Right lobe of liver (tissue), 6 donors: ENCODE measurements around the gene ZMYND10. TPM values are rescaled to one million over a fixed set of nuclear protein-coding genes. Genes with fewer than 3 reads are reported as not detected.

Experiments used
- ATAC-seq, 4 donors: fragments of 200-7000 bp; cut with Tn5 transposase; one replicate each; pipeline ENCODE4 v1.9.1; 2020; ENCODE audit warnings: mild to moderate bottlenecking in 4 of 4, moderate library complexity in 4 of 4
- DNase-seq, 3 donors: peaks; one replicate each; pipeline ENCODE4 v3.0.0-alpha.2; 2020
- H3K27ac ChIP-seq, 3 donors: fragments of 200-600 bp; one replicate each; pipeline ENCODE4 v1.8.0; 2022
- H3K27me3 ChIP-seq, 2 donors: fragments of 200-600 bp; one replicate each; pipeline ENCODE4 v1.8.0; 2022
- H3K36me3 ChIP-seq, 4 donors: fragments of 200-600 bp; sonication (generic) in 1 of 4; one replicate each; pipeline versions ENCODE4 v1.5.1 to v1.8.0; 2017 to 2022; ENCODE audit warnings: control low read depth in 1 of 4
- H3K4me1 ChIP-seq, 4 donors: fragments of 200-600 bp; sonication (generic) in 1 of 4; one replicate each; pipeline versions ENCODE4 v1.5.1 to v1.8.0; 2017 to 2022; ENCODE audit warnings: control low read depth in 1 of 4
- H3K4me3 ChIP-seq, 3 donors: fragments of 200-600 bp; one replicate each; pipeline ENCODE4 v1.8.0; 2022
- H3K9me3 ChIP-seq, 4 donors: fragments of 200-600 bp; sonication (generic) in 1 of 4; one replicate each; pipeline versions ENCODE4 v1.5.1 to v1.8.0; 2017 to 2022; ENCODE audit warnings: control low read depth in 1 of 4
- POLR2A ChIP-seq: fragments of 450-650 bp; IDR thresholded peaks from one replicate; pipeline ENCODE4 v1.6.1; 2017; ENCODE audit warnings: antibody characterized with exemption, mild to moderate bottlenecking
- WGBS: methylation state at CpG from one replicate; pipeline ENCODE4 v1.1.6; 2018; ENCODE audit warnings: low coverage, low lambda C conversion rate; ENCODE audit not compliant: insufficient coverage; ENCODE audit errors: missing lambda C conversion rate; 5-methylcytosine and 5-hydroxymethylcytosine counted together
- intact Hi-C, 2 donors: fragments of 100-400 bp; cut with DNase I; formaldehyde crosslinking; loops; one replicate each; pipeline versions ENCODE4 v1.11.2 to v1.14.1; 2022
- total RNA-seq, 6 experiments: library from RNA; depleted of rRNA in 2 of 6; stranded (reverse); fragments of >200 nt in 2 of 6; fragmentation: NEBNext Ultra II Directional in 3 of 6; extraction: Animal tissue kit (Norgen Biotek cat#: 25700) in 3 of 6; gene quantifications; one replicate each; pipeline versions ENCODE4 v1.1.0 to v1.2.4, GENCODE V29; 2016 to 2023
- TF ChIP-seq, protein P1 (sequence below), 4 donors: fragments of 200-600 bp in 3 of 4; fragments of 450-650 bp in 1 of 4; IDR thresholded peaks; one replicate each; pipeline versions ENCODE4 v1.5.1 to v1.8.0; 2016 to 2022; ENCODE audit warnings: antibody characterized with exemption in 4 of 4, mild to moderate bottlenecking in 2 of 4
- donor health status: DM: no; HTN: yes; CAD: no.
- donor health status: DM: no; HTN: no; CAD: no.
- donor health status: DM: no; HTN: no; CAD: no.
- donor health status: DM: no; HTN: yes; CAD: no.
- donor health status: DM: no; HTN: yes; CAD: no.

ZMYND10 gene
- total RNA-seq, 6 experiments from 2014 or later = 0.25 to 0.70 (median 0.46) TPM

DNA sequence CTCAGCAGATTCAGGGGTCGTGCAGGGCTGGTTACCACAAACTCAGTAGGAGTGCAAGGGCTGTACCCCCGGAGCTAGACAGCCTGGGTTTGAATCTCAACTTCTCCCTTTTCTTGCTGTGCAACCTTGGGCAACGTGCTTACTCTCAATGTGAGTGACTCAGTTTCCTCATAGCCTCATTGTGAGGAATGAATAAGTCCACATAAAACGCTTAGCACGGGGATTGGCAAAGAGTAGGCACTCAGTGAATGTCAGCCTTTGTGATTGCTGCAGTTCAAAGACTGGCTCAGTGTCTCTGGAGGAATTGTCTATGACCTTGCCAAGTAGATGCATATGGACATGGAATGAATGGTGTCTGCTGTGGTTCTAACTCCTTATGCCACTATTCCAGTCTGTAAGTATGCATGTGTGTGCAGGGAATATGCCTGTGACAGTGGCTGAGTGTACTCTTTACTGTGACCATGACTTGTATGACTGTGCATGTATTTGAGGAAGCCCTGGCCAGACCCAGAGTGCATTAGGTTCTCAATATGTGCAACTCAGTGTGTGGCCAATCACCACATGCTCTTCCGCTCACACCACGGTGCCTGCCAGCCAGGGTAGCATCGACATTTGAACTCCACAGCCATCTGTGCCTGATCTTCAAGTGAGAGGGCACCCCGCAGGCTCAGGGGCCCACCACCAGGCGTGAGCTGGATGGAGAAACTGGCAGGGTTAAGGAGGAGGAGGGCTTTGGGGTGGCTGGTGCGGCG is 45.4 kb downstream of the ZMYND10 start:
- DNase-seq (peak in 2 of 3 donors; percentile 37 to 70), ATAC-seq (no peak)
- TF ChIP-seq, protein P1, sequence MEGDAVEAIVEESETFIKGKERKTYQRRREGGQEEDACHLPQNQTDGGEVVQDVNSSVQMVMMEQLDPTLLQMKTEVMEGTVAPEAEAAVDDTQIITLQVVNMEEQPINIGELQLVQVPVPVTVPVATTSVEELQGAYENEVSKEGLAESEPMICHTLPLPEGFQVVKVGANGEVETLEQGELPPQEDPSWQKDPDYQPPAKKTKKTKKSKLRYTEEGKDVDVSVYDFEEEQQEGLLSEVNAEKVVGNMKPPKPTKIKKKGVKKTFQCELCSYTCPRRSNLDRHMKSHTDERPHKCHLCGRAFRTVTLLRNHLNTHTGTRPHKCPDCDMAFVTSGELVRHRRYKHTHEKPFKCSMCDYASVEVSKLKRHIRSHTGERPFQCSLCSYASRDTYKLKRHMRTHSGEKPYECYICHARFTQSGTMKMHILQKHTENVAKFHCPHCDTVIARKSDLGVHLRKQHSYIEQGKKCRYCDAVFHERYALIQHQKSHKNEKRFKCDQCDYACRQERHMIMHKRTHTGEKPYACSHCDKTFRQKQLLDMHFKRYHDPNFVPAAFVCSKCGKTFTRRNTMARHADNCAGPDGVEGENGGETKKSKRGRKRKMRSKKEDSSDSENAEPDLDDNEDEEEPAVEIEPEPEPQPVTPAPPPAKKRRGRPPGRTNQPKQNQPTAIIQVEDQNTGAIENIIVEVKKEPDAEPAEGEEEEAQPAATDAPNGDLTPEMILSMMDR (IDR thresholded peaks at IDR 0.05) = no peak
- TF ChIP-seq POLR2A = peak; percentile 8
- intact Hi-C loops = no loop called here
- 7% methylated on average over 7 of the region's 12 CpGs for WGBS
- H3K4me1 ChIP-seq = peaks cover 0 to 26% (median 14%) of the 10 kb centered on the region in 4 donors
- H3K27me3 ChIP-seq = no peaks in the 10 kb centered on the region
- no peaks in the 10 kb centered on the region for H3K36me3 ChIP-seq
- H3K27ac ChIP-seq = peak overlapping the region; percentile 78 to 96 (median 86)
- H3K4me3 ChIP-seq = peak overlapping the region; percentile 4 to 25 (median 23)
- no peaks in the 10 kb centered on the region for H3K9me3 ChIP-seq

DNA sequence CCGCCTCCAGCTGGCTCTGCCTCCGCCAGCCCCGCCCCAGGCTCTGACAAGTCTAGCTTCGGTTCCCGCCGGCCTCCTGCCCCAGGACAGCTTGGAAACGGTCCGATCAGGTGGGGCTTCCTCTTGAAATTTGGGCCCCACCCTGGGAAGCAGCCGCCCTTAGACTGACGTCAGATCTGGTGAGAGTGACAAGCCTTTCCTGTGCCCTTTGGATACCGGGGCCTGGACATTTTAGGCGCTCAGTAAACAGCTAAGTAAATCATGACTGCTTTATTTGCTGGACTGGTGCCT is 45.9 kb downstream of the ZMYND10 start:
- H3K27me3 ChIP-seq = no peaks in the 10 kb centered on the region
- ATAC-seq (no peak), DNase-seq (no peak)
- 0% methylated on average over 11 of the region's 12 CpGs for WGBS
- peak overlapping the region; percentile 4 to 25 (median 23) for H3K4me3 ChIP-seq
- peak overlapping the region; percentile 78 to 96 (median 86) for H3K27ac ChIP-seq
- H3K36me3 ChIP-seq = no peaks in the 10 kb centered on the region
- peaks cover 0 to 26% (median 14%) of the 10 kb centered on the region in 4 donors for H3K4me1 ChIP-seq
- intact Hi-C loops = no loop called here
- TF ChIP-seq, protein P1 (IDR thresholded peaks at IDR 0.05) = no peak
- no peak for TF ChIP-seq POLR2A
- no peaks in the 10 kb centered on the region for H3K9me3 ChIP-seq

DNA sequence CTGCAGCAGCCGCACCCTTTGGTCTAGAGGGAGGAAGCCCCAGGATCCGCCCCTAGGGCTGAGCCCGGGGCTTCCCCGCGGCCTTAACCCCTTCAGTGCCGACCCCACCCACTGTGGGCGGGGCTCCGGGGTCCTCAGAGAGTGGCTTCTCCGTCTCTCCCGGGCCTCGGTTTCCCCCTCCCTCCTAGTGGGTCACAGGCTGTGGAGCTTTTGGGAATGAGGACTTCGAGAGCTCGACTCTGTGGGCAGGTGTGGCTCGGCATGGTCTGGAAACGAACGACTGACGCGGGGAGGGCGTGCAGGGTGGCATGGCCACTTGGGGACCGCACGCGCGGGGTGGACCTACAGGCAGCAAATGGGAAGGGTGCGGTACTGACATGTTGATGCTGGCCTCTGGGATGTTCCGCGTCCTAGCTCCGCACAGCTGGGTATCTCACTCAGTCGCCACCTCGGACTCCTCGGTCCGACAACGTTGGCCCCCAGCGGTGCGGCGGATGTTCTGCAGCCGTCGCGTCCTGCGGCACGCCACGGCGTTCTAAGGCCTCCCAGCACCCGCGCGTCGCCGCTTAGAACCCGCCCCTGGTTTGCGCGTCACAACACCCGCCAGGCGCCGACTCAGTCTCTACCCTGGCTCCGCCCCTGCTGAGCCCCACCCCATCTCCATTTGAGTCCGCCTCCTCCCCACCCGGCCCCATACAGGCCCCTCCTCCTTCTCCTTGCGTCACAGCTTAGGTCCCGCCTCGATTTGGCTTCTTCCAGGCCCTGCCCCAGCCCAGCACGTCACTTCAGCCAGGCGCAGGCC is 46.5 kb downstream of the ZMYND10 start, which contains the start of the genes HYAL3 and NAA80:
TSS of gene HYAL3 (minus strand) at position 570 of the 802 bp plus-strand sequence. CDS start 3,803 bp downstream, outside the sequence.
TSS of gene NAA80 (minus strand) at position 570 of the 802 bp plus-strand sequence. CDS start 1,942 bp downstream, outside the sequence.
- peak within 1 kb of the TSS; percentile 84 to 96 (median 86) for H3K27ac ChIP-seq
- peak within 1 kb of the TSS; percentile 56 to 62 (median 61) for H3K4me3 ChIP-seq
- no peaks in the 10 kb centered on the region for H3K27me3 ChIP-seq
- no peaks in the 10 kb centered on the region for H3K9me3 ChIP-seq
- peak; percentile 97 for TF ChIP-seq POLR2A
- TF ChIP-seq, protein P1 (IDR thresholded peaks at IDR 0.05) = peak; percentile 21 to 44 (median 34)
- DNase-seq (peak; percentile 100), ATAC-seq (peak; percentile 70 to 83 (median 77))
- intact Hi-C loops = no loop called here
- H3K4me1 ChIP-seq = peaks cover 0 to 26% (median 14%) of the 10 kb centered on the region in 4 donors
- no peaks in the 10 kb centered on the region for H3K36me3 ChIP-seq
- 0% methylated on average over 25 of the region's 61 CpGs for WGBS

DNA sequence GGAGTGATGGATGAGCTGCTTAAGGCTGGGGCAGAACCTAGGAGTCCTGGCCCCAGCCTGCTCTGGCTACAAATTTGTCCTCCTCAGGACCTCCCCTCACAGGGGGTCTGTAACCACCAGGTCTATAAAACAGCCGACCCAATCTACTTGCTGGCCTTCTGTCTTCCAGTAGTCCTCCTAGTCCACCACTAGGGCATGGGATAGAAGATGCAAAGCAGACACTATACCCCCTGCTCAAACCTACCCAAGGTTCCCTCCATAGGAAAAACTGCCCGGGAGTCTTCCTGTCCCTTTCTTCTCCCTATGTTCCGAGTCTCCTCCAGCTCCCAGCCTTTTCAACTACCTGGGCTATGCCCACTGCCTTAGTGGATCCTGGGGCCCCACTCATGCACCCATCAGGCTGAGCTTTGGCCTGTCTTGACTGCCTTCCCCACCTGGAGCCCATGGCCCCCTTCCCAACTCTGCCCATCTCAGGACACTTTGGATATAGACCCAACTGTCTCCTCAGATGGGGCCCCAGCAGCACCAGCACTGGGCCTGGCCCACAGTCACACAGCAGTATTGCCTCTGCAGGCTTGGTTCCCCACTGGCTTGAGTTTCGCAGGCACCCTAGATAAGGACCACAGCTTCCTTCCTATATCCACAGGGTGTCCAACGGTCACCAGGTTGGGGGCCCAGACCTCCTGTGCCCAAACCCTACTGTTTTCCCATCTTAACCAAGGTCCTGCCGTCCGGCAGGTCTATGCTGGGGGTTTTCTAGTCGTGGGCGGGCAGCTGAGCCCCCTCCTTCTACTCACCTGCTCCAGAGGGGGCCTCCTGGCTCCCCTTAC is 47.4 kb downstream of the ZMYND10 start:
- Histone ChIP-seq H3K9me3 (no peaks in the 10 kb centered on the region), H3K36me3 (no peaks in the 10 kb centered on the region), H3K4me3 (peak overlapping the region; percentile 56 to 62 (median 61)), H3K27me3 (no peaks in the 10 kb centered on the region), H3K4me1 (peaks cover 0 to 30% (median 12%) of the 10 kb centered on the region in 4 donors), H3K27ac (peak overlapping the region in 2 of 3 donors; percentile 84 to 88)
- intact Hi-C loops = no loop called here
- ATAC-seq (no peak), DNase-seq (peak in 1 of 3 donors; percentile 33)
- 65% methylated on average over 4 of the region's 9 CpGs for WGBS
- no peak for TF ChIP-seq POLR2A
- TF ChIP-seq, protein P1 (IDR thresholded peaks at IDR 0.05) = no peak
